GM15510 (cell line): ENCODE results near the gene TRIM17.

Source experiments
- POLR2A ChIP-seq: IDR thresholded peaks from 3 replicates; pipeline ENCODE4 v1.6.1; 2011; ENCODE audit warnings: borderline replicate concordance; ENCODE audit not compliant: insufficient read length; ENCODE audit errors: extremely low read depth

TRIM17 gene

DNA sequence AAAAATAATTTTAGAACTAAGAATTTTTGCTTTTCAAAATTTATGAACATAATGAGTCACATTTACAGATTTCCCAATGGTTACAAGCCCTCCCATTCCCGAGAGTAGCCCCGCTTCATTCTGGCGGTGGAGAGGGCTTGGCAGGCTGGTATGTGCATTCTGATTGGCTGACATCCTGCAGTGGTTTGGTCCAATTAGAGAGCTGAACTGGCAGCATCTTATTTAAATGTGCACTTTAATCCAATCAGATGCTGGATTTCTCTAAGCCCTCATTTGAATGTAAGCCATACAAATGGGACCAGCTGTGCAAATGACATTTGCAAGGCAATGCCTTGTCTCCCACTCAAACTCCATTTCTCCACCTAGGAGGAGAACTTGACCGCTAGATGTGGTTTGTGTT is 18.0 kb upstream of the TRIM17 start:
- no peak for TF ChIP-seq POLR2A

DNA sequence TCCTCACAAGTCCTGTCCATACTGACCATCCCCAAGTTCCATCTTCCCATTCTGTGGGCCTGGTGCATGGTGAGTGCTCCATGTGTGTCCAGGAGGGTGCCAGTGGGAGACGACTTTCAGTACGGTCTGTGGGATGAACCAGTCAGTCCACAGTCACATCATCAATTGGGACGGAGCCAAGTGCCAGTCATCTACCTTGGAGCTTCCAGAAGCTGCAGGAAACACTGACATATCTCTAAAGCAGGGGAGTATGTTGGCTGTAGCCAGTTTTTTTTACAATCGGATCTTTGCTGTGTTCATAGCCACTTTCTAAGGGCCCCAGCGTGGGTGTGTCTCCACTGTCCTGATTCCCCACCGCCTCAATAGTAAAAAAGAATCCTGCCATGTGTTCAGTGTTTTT is 13.6 kb upstream of the TRIM17 start:
- TF ChIP-seq POLR2A: no peak

DNA sequence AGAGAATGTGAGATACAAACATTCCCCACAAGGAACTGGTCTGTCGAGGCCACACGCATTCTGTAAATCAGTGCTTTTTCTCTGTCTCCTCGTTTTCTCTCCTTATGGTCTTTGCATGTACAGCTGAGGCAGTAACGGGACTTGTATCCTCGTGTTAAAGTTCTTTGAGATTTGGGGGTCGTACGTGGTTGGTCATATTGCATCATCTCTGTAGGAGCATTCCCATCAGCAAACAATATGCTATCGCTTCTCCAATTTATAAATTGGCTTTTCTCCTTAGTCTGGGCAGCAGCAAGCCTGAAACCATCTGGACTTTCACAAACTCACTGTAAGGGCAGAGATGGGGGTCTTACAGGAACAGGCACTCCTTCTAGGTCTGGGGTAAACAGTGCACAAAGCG is 13.0 kb upstream of the TRIM17 start:
- TF ChIP-seq POLR2A: no peak

GRCh38 chr1:228429007-228429406 is 12.3 kb upstream of the TRIM17 start:
- TF ChIP-seq POLR2A: no peak

DNA sequence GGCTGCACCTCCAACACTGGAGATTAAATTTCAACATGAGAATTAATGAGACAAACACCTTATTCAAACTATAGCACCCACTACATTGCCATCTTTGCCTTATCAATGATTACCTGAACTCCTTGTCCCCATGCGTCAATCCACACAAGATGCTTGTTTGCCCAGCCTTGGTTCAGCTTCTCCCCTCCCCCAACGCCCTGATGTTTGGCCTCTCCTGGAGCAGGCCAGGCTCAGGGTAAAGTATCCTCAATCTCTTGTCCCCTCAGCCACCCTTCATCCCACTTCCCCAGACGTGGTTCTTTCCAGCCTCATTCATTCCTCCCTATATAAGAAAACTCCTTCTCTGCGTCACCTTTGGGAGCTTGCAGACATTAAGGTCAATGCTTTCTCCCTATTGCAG is 11.8 kb upstream of the TRIM17 start:
- no peak for TF ChIP-seq POLR2A

GRCh38 chr1:228426518-228427175 is 10.0 kb upstream of the TRIM17 start:
- no peak for TF ChIP-seq POLR2A

DNA sequence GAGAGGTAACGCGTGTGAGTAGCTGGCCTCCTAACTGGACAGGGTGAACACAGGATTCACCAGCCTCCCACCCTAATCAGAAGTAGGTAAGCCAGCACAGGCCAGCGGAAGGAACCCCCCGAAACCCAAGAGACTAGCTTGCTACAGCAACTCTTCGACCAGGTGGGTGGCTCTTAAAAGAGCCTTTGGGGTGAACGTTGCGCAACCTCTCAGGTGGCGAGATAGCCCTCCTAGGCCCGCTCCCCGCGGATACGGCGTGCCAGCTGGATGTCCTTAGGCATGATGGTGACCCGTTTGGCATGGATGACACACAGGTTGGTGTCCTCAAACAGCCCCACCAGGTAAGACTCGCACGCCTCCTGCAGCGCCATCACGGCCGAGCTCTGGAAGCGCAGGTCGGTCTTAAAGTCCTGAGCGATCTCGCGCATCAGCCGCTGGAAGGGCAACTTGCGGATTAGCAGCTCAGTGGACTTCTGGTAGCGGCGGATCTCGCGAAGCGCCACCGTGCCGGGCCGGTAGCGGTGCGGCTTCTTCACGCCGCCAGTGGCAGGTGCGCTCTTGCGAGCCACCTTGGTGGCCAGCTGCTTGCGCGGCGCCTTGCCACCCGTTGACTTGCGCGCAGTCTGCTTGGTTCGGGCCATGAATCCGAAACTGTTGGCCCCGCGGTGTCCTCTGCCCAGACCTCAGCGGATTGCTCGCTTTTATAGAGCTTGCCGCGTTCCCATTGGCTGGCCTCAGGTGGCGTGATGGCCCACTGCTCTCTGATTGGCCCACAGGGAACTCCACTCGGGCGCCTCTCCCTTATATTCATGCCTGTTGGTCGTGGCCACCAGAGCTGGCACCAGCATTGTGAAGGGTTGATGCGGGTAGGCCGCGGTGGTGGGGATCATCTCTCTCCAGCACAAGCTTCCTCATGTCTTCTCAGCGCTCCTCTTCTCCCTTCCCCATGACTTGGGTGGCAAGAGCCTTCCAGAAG is 8.3 kb upstream of the TRIM17 start:
- no peak for TF ChIP-seq POLR2A

DNA sequence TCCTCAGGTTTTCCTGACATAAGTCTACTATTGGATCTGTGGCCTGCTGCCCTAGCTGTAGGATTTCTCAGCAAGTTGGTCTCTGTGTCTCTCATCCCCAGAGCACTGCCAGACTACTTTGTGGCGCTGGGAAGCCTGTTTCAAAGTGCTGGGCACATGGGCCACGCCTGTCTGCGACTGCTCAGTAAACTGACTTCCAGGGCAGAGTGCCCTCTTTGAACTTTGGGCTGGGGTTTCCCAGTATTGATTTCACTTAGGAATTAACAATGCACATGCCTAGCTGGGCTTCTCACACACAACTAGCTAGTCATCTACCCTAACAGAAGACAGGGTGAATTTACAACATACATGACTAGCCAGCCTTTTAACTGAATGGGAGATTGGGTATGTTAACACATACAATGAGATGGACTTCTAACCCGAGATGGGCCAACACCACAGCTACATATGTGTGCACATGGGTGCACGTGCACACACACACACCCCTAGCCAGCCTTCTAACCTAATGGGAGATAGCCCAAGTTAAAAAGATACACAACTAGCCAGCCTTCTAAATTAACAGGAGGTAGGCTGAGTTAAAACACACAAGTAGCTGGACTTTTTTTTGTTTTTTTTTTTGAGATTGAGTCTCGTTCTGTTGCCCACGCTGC is 6.9 kb upstream of the TRIM17 start:
- no peak for TF ChIP-seq POLR2A

DNA sequence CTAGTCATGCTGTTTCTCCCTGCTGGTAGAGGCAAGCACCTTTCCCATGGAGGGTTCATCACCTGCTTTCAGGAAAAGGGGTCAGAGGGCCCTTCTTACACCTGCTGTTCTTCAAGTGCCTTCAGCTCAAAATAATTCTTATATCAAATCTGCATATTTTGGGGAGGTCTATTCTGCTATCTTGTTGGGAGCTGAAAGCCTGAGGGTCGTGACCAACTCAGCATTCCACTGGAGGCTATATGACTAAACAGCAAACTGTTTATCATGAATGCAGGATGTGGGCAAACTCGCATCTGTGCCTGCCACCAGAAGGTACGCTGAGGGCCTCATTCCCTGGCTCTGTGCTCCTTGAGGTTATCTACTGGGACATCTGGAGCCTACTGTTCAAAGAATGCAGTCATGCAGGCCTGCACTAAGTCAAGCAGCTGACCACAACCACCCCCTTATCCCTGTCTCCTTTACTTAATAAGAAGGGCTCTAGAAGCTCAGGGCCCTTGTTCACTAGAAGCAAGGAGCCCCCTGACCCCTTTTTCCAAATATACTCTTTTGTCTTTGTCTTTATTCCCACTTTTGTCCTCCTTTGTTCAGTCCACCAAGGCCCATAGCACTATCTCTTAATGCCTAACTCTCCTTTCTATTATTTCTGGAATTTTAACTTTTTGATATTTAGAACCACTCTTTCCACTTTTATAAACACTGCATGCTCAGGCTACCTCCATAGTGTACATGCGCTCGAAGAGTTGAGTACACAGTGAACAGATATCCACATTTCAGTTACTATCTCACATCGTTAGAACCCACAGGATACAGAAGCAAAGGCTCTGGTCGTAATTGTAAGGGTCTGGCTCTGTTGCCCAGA is 4.5 kb upstream of the TRIM17 start:
- TF ChIP-seq POLR2A: no peak

DNA sequence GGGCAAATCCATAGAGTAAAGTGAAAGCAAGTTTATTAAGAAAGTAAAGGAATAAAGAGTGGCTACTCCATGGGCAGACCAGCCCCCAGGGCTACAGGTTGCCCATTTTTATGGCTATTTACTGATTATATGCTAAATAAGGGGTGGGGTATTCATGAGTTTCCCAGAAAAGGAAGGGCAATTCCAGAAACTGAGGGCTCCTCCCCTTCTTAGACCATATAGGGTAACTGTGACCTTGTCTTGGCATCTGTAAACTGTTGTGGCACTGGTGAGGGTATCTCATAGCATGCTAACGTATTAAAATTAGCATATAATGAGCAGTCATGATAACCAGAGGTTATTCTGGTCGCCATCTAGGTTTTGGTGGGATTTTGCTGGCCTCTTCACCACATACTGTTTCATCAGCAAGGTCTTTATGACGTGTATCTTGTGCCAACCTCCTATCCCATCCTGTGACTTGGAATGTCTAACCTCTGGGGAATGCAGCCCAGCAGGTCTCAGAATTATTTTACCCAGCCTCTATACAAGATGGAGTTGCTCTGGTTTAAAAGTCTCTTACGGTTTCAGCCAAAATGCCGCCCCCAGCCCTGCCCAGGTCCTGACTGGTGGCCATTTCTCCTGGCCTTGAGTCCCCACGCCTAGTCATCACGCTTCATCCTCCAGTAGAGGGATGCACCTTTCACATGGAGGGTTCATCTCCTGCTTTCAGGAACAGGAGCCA is 982 bp upstream of the TRIM17 start:
- TF ChIP-seq POLR2A: no peak

GRCh38 chr1:228417061-228417460 is 400 bp upstream of the TRIM17 start:
- TF ChIP-seq POLR2A: no peak

DNA sequence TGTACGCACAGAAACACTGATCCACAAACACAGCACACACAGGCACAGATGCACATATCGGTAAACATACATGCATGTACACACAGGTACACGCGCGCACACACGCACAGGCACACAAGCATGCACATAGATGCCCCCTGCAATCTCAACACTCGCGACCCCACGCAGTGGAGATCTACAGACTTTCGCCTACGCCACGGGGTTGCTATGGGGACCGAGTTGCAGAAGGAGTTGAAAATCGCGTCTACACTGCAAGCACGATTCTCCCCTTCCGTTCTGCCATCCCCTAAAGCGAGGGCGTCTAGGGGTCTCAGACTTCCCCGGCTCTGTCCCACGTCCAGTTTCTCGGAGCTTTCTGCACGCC is 826 bp downstream of the TRIM17 start:
- TF ChIP-seq POLR2A: no peak

DNA sequence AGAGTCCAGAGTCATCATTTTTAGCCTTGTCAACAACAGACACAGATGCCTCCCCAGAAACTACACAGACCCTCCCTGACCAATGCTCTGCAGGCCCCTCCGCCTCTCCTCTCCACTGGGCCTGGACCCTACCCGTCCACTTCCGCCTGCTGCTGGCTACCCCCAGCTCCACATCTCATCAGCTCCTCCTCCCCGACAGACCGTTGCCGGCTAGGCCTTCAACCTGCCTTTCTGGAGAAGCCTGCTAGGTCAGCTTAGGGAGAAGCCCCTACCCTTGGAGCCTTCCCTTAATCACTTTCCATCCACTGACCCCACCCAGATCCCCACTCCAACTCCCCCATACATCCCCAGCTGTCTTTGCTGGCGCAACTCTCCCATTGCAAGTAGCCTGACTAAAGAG is 1.4 kb downstream of the TRIM17 start:
- TF ChIP-seq POLR2A: no peak
